ENCODE results near the gene EPS8.
"Not testable (repeated sequence)": the region's sequence is repeated elsewhere in the genome, so short reads cannot be mapped to it uniquely, and the experiment has no call there.

The EPS8 gene

DNA sequence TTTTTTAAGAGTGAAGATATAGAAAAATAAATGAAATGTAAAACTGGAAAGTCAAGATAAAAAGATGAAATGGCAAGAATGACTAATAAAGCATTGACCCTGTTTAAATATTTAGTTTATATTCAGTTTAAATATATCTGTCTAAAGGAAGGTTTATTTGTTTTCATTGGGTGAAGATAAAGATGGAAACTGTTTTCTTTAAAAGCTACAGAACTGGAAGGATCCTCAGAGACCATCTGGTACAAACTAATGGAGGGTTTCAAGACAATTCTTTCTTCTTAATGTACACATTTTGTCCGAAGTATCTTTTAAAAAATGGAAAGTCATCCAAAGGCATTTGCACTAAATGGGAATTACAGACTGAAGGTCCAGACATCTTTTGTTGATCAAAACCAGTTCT lies 142.6 kb downstream of the EPS8 start:
- no peak for DNase-seq (ENCODE audit: low read depth in 2 of 2)

GRCh38 chr12:15644700-15645099 lies 144.5 kb downstream of the EPS8 start:
- DNase-seq (ENCODE audit: low read depth in 2 of 2) = no peak

DNA sequence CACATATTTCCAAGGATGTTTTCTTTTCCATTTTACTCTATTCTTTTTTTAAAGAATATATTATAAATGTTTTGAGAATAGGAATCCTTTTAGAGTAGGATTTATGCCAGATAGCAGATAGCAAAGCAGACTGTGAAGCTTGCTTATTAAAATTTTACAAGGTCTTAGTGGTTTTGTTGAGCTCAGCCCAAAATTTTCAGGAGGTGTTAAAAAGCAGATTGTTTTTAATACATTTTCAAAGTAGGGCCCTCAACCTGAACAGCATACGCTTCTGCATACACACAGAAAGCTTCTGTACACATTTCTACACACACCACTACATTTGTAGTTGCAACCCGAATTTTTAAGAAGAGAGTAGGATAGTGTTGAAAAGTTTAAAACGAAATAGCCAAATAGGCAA lies 151.0 kb downstream of the EPS8 start:
- DNase-seq (ENCODE audit: low read depth in 2 of 2) = no peak

GRCh38 chr12:15636060-15636890 lies 152.9 kb downstream of the EPS8 start:
- no peak for DNase-seq (ENCODE audit: low read depth in 2 of 2)

DNA sequence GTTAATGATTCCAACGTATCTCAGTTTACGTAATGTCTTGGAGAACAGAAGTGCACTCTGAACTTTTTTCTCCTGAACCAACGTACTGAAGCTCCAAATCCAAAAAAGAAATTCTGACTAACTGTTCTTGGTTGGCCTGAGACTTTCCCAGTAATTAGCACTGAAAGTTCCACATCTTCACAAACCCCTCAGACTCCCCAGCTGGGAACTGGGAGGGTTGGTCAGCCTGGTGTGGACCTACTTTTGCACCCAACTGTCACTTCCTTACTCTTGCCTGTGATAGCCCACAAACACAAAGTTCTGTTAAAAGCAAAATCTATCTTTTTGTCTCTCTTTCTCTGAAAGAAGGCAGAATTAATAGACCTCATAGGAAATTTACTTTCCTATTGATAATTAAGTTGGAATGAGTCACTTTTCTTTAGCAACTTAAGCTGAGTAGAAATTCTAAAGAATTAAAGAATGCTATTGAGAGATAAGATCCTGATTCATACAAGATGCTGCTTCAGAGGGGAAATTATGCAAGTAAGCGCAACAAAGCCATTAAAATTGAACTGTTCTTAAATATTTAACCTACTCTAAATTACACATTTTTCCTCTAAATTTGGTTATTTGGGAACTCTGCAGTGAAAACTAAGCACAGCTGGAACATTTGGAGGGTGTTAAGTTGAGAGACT lies 155.0 kb downstream of the EPS8 start:
- DNase-seq (ENCODE audit: low read depth in 2 of 2) = peak in 1 of 2 experiments; percentile 55

DNA sequence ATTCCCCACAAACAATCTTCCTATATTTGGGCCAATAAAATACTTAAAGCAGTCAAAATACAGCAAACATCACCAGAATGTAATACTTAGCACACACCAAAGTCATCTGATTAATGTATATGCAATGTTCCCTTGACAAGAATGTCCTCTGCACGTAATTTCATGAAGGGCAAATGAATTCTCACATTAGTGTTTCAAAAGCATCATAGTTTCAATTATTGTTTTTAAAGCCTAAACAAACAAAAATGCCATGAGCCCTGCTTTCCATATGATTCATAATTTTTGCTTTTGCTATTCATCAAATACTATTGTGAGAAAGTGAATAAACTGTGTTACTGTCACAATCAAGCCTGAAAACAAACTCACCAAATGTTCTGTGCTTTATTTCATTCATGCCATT lies 156.0 kb downstream of the EPS8 start:
- no peak for DNase-seq (ENCODE audit: low read depth in 2 of 2)

GRCh38 chr12:15632708-15633107 lies 156.5 kb downstream of the EPS8 start:
- no peak for DNase-seq (ENCODE audit: low read depth in 2 of 2)

DNA sequence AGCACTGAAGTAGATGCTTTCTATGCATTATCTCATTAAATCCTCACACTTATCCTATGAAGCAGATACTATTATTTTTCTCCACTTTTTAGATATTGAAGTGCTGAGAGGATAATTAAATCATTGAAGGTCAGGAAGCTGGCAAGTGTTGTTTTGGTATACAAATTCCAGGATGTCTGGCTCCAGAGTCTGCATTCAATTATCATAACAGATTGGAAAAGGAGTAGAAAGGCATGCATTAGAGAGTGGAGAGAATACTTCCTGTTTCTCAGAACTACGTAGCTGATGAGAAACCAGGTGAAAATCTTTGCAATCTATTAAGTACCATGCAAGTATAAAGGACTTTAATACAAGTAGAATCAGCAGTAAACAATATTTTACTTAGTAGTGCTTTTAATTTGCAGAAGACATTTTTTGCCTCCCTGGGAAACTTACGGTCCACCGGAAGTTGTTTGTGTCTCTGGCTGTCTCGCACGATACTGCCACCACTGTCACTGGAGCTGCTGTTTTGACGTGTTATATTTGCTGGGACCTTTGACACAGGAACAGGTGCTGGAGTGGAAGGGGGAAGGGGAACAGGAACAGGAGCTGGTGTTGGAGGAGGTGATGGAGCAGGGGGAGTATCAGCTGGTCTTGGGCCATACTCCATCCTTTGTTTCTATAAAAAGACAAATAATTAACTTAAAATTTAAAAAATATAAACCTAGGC lies 158.0 kb downstream of the EPS8 start:
- no peak for DNase-seq (ENCODE audit: low read depth in 2 of 2)

DNA sequence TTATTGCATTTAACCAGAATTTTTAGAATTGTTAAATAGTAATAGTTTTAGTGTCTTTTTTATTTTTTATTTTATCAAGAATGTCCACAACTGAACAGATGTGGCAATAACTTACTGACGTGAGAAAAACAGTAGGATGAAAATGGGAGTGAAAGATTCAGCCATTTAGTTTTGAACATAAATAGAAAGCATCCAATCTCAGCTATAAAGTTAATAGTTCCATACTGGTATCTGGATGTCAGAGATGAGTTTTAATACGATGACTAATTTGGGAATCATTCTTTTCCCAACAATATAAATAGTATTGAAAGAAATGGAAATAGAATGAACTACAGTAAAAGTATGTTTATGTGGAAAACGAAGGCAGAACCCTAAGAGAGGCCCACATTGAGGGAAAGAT lies 159.4 kb downstream of the EPS8 start:
- peak in 1 of 2 experiments; percentile 59 for DNase-seq (ENCODE audit: low read depth in 2 of 2)

GRCh38 chr12:15629108-15629507 lies 160.1 kb downstream of the EPS8 start:
- peak; percentile 76 to 78 for DNase-seq (ENCODE audit: low read depth in 2 of 2)

DNA sequence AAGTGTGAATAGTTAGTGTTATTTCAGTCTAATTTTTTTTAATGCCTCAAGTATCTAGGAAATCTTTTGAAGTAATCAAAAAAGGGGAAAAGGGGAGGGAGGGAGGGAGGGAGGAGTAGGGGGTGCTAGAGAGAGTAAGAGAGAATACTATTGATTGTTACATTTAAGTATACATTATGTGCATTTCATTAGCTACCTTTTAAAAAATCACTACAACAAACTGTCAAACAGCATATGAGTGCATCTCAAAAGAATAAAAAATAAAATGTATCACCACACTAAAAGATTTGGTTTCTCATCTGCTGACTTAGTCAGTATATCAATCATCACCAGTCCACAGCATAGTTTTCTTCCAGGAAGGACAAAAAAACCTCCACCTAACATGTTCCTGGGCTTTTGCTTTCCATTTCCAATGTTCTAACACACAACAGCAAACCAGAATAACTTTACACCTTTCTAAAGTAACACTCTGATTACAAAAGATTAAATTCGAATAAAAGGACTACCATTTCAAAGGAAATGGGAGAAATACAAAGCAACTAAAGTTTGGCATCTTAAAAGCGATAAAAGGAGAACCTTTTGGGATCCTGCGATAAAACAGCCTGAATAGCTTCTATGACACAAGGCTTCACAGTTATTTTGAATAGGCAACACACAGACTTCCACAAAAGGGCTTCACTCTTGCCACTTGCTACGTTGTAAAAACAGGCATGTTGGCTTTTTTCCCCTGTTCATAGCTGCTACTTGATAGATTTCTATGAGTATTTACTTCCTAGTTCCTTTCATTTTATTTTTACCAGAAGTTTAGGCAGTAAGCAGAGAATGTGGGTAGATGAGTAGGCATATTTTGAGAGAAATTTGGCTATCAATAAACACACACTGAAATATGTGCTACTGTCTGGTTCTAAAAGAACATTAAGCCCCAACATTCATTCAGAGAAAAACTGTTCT lies 160.9 kb downstream of the EPS8 start:
- no peak for DNase-seq (ENCODE audit: low read depth in 2 of 2)

- DNase-seq (ENCODE audit: low read depth in 2 of 2) = no peak
These were observed 164.1 kb downstream of the EPS8 start for GRCh38 chr12:15625075-15625474.

DNA sequence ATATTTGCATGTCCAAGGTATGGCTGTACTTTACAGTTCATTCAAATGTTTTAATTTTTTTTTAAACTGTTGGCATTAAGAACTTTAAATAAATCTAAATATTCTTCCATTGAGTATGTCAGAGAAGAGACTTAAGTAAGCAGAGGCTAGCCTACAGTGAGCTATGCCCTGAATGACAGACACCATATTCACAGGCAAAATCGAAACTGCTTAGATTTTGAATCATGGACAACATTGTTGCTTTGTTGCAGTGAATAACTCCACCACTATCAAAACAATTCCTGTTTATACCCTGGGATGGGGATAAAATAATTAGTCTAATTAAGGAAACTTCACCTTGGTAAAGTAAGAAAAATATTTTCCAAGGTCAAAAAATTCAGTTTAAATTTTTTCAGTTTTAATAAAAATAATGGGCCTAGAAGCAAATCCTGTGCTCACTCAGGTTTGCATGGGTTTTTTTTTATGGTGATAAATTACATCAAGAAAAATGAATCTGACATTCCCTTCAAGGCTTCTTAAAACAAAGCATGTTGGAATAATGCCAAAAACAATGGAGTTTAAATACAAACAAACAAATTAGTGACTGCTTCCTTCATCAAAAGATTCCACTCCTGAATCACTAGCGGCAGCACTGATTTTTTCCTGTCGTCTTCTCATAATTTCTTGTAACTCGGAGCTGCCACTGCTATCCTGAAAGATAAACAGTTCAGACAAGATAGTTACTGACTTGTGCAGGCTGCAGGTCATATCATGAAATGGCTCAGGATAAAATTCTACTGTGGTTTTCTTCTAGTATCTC lies 168.2 kb downstream of the EPS8 start:
- DNase-seq (ENCODE audit: low read depth in 2 of 2) = no peak

- not testable (repeated sequence) for DNase-seq (ENCODE audit: low read depth in 2 of 2)
These were observed 172.7 kb downstream of the EPS8 start for GRCh38 chr12:15616495-15616894.

- peak in 1 of 2 experiments; percentile 77 for DNase-seq (ENCODE audit: low read depth in 2 of 2)
These were observed 175.2 kb downstream of the EPS8 start for GRCh38 chr12:15613981-15614380.

DNA sequence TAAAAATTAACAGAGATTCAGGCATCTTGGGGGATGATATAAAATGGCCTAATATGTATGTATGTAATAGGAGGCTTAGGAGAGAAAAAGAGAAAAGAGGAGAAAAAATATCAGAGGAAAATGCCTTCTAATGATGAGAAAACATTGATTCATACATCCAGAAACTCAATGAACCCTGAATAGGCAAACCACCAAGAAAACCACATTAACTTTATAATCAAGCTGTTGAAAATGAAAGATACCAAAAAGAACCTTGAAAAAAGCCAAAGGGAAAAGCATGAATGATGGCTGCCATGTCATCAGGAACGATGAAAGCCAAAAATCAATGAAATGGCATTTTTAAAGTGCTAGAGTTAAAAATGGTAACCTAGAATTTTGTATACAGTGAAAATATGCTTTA lies 180.2 kb downstream of the EPS8 start:
- DNase-seq (ENCODE audit: low read depth in 2 of 2) = no peak

DNA sequence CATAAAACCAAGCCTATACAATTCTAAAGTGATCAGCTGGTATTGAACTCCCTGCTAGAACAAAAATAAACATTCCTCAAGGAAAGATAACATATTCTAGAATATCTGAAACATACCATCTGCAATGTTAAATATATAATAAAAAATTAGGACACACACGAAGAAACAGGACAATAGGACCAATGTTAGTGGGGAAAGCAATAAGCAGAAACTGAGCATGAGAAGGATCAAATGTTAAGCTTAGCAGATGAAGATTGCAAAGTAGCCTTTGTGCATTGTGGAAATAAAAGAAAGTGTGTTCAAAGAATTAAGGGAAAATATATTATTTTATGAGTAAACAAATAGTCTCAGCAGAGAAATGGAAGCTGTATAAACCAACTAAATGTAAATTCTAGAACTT lies 180.8 kb downstream of the EPS8 start:
- no peak for DNase-seq (ENCODE audit: low read depth in 2 of 2)

DNA sequence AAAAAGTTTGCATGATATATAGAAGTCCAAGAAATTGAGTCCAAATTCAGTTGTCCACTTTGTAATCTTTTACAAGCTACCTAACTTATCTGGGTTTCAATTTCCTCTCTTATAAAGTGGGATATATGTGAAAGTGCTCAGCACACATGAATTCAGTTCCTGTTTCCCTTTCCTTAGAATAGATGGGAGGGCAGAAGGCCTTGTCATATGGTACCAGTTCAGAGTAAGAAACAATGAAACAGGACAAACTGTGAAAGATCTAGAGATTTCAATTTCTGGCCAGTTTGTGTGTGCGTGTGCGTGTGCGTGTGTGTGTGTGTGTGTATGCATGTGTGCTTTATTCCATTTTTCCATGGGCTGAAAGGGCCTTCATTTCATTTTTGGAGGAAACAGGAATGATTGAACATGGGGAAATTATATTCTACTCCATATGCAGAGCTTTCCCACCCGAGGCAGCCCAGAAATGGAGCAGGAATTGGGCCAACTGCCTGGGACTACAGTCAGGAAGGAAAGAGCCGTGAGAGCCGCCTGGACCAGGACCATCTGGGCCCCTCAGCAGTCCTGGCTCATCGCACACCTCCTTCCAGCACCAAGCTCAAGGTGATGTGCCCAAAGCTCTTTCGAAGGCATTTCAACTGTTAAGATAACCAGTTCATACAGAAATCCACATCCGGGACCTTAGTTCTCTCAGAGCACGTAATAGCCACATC lies 183.2 kb downstream of the EPS8 start:
- DNase-seq (ENCODE audit: low read depth in 2 of 2) = no peak

DNA sequence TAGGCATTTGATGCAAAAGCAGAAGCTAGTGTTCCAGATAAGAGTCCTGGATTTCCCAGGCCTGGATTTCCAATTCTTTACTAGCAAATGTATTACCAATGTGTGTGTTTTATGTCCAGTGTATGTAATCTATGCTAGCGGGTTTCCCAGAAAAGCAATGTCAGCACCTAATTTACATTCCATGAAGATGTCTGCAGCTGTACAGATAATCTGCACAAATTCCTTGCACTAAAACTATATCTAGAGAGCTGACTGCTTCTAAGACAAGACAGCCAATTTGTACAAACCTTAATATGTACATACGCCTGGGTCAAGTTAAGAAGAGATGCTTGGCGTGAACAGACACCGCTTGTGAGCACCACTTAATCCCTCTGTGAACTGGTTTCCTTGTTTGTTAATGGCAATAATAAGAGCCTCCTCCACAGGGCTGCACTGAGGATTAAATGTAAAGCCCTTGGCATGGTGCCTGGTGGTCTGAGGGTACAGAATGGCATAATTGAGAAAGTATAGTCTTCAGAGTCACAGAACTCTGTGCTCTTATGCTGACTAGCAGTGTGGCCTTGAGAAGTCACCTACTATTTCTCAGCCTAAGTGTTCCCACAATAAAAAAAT lies 185.6 kb downstream of the EPS8 start:
- peak in 1 of 2 experiments; percentile 24 for DNase-seq (ENCODE audit: low read depth in 2 of 2)
